Measurements from ENCODE around the gene ABCC8. TPM values are rescaled to one million over a fixed set of nuclear protein-coding genes. Genes with fewer than 3 reads are reported as not detected.

Gene ABCC8
- polyA plus RNA-seq, 1 of the 3 experiments (the other 2 are of a cell fraction) = 1.1 TPM

DNA sequence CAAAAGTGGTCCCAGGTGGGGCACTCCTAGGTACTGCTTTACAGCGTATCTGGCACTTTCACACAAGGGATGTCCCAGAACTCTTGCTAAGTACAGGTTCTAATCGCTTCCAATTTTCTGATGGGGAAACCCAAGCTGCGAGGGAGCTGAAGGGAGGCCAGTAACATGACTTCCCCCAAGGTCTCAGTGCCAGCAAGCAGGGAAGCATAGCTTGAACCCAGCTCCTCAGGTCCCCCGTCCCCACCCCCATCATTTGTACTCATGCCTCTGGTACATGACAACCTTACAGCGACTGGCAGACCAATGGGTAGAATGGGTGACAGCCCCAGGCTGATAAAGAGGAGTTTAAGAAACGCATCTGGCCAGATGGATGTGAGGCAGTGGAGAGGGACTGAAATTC is 716 bp upstream of the ABCC8 start:
- no peak for DNase-seq
- H4K20me1 ChIP-seq (ENCODE audit: insufficient read depth) = no peaks in the 10 kb centered on the region
- H3K9me2 ChIP-seq = no peaks in the 10 kb centered on the region
- H2AFZ ChIP-seq (ENCODE audit: low read depth) = no peak overlapping the region
- no peaks in the 10 kb centered on the region for H3K9me3 ChIP-seq
- H3K4me1 ChIP-seq (ENCODE audit: control insufficient read depth in 1 of 2, insufficient read depth in 2 of 2, low read depth in 1 of 2, low read length in 1 of 2) = peaks cover 0 to 23% of the 10 kb centered on the region in 2 experiments; a peak in 1 of 4 replicates
- WGBS (ENCODE audit: low lambda C conversion rate) = 72% methylated on average over 5 of the region's 6 CpGs
- no peaks in the 10 kb centered on the region for H3K79me2 ChIP-seq (ENCODE audit: insufficient read depth)
- no peak overlapping the region for H3K4me3 ChIP-seq (ENCODE audit: low read depth in 2 of 2, low read length in 1 of 2)
- TF ChIP-seq, protein P1, sequence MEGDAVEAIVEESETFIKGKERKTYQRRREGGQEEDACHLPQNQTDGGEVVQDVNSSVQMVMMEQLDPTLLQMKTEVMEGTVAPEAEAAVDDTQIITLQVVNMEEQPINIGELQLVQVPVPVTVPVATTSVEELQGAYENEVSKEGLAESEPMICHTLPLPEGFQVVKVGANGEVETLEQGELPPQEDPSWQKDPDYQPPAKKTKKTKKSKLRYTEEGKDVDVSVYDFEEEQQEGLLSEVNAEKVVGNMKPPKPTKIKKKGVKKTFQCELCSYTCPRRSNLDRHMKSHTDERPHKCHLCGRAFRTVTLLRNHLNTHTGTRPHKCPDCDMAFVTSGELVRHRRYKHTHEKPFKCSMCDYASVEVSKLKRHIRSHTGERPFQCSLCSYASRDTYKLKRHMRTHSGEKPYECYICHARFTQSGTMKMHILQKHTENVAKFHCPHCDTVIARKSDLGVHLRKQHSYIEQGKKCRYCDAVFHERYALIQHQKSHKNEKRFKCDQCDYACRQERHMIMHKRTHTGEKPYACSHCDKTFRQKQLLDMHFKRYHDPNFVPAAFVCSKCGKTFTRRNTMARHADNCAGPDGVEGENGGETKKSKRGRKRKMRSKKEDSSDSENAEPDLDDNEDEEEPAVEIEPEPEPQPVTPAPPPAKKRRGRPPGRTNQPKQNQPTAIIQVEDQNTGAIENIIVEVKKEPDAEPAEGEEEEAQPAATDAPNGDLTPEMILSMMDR (IDR thresholded peaks at IDR 0.05) = no peak
- TF ChIP-seq RCOR1 (IDR thresholded peaks at IDR 0.05; ENCODE audit: low read length) (no peak), GABPA (IDR thresholded peaks at IDR 0.05; ENCODE audit: low read depth) (no peak), EZH2phosphoT487 (IDR thresholded peaks at IDR 0.05; ENCODE audit: borderline replicate concordance, low read depth) (no peak), RAD21 (IDR thresholded peaks at IDR 0.05; ENCODE audit: low read length) (no peak), RXRA (IDR thresholded peaks at IDR 0.05; ENCODE audit: borderline replicate concordance, low read depth) (no peak), POLR2AphosphoS5 (IDR thresholded peaks at IDR 0.05; ENCODE audit: low read depth, low read length) (no peak), GATA2 (CRISPR knock-in tag; IDR thresholded peaks at IDR 0.05) (no peak), FOXJ3 (CRISPR knock-in tag; IDR thresholded peaks at IDR 0.05) (no peak), NRF1 (IDR thresholded peaks at IDR 0.05; ENCODE audit: low read depth, low read length) (no peak), ELF1 (IDR thresholded peaks at IDR 0.05) (no peak), SIN3A (IDR thresholded peaks at IDR 0.05; ENCODE audit: borderline replicate concordance, low read depth, low read length) (no peak), TEAD4 (IDR thresholded peaks at IDR 0.05; ENCODE audit: borderline replicate concordance, insufficient read depth) (no peak)
- TF ChIP-seq, protein P2, sequence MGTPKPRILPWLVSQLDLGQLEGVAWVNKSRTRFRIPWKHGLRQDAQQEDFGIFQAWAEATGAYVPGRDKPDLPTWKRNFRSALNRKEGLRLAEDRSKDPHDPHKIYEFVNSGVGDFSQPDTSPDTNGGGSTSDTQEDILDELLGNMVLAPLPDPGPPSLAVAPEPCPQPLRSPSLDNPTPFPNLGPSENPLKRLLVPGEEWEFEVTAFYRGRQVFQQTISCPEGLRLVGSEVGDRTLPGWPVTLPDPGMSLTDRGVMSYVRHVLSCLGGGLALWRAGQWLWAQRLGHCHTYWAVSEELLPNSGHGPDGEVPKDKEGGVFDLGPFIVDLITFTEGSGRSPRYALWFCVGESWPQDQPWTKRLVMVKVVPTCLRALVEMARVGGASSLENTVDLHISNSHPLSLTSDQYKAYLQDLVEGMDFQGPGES (IDR thresholded peaks at IDR 0.05; ENCODE audit: low read depth, low read length) = no peak
- TF ChIP-seq, protein P3, sequence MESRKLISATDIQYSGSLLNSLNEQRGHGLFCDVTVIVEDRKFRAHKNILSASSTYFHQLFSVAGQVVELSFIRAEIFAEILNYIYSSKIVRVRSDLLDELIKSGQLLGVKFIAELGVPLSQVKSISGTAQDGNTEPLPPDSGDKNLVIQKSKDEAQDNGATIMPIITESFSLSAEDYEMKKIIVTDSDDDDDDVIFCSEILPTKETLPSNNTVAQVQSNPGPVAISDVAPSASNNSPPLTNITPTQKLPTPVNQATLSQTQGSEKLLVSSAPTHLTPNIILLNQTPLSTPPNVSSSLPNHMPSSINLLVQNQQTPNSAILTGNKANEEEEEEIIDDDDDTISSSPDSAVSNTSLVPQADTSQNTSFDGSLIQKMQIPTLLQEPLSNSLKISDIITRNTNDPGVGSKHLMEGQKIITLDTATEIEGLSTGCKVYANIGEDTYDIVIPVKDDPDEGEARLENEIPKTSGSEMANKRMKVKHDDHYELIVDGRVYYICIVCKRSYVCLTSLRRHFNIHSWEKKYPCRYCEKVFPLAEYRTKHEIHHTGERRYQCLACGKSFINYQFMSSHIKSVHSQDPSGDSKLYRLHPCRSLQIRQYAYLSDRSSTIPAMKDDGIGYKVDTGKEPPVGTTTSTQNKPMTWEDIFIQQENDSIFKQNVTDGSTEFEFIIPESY (IDR thresholded peaks at IDR 0.05; ENCODE audit: borderline replicate concordance, low read depth) = no peak
- TF ChIP-seq, protein P4, sequence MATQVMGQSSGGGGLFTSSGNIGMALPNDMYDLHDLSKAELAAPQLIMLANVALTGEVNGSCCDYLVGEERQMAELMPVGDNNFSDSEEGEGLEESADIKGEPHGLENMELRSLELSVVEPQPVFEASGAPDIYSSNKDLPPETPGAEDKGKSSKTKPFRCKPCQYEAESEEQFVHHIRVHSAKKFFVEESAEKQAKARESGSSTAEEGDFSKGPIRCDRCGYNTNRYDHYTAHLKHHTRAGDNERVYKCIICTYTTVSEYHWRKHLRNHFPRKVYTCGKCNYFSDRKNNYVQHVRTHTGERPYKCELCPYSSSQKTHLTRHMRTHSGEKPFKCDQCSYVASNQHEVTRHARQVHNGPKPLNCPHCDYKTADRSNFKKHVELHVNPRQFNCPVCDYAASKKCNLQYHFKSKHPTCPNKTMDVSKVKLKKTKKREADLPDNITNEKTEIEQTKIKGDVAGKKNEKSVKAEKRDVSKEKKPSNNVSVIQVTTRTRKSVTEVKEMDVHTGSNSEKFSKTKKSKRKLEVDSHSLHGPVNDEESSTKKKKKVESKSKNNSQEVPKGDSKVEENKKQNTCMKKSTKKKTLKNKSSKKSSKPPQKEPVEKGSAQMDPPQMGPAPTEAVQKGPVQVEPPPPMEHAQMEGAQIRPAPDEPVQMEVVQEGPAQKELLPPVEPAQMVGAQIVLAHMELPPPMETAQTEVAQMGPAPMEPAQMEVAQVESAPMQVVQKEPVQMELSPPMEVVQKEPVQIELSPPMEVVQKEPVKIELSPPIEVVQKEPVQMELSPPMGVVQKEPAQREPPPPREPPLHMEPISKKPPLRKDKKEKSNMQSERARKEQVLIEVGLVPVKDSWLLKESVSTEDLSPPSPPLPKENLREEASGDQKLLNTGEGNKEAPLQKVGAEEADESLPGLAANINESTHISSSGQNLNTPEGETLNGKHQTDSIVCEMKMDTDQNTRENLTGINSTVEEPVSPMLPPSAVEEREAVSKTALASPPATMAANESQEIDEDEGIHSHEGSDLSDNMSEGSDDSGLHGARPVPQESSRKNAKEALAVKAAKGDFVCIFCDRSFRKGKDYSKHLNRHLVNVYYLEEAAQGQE (IDR thresholded peaks at IDR 0.05; ENCODE audit: low read depth, low read length) = no peak
- TF ChIP-seq, protein P5, sequence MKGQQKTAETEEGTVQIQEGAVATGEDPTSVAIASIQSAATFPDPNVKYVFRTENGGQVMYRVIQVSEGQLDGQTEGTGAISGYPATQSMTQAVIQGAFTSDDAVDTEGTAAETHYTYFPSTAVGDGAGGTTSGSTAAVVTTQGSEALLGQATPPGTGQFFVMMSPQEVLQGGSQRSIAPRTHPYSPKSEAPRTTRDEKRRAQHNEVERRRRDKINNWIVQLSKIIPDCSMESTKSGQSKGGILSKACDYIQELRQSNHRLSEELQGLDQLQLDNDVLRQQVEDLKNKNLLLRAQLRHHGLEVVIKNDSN (IDR thresholded peaks at IDR 0.05; ENCODE audit: borderline replicate concordance, low read depth) = no peak
- TF ChIP-seq, protein P6, sequence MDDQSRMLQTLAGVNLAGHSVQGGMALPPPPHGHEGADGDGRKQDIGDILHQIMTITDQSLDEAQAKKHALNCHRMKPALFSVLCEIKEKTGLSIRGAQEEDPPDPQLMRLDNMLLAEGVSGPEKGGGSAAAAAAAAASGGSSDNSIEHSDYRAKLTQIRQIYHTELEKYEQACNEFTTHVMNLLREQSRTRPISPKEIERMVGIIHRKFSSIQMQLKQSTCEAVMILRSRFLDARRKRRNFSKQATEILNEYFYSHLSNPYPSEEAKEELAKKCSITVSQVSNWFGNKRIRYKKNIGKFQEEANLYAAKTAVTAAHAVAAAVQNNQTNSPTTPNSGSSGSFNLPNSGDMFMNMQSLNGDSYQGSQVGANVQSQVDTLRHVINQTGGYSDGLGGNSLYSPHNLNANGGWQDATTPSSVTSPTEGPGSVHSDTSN (IDR thresholded peaks at IDR 0.05) = no peak
- no peaks in the 10 kb centered on the region for H3F3A ChIP-seq (replicated peaks; ENCODE audit: insufficient read depth)
- H3K36me3 ChIP-seq (replicated peaks in 1 of 2; ENCODE audit: control insufficient read depth in 1 of 2, insufficient read depth in 2 of 2, low read length in 1 of 2) = no peaks in the 10 kb centered on the region
- no peak overlapping the region for H3K4me2 ChIP-seq
- H3K9ac ChIP-seq = no peak overlapping the region
- no peak overlapping the region for H3K27ac ChIP-seq (ENCODE audit: low read depth in 2 of 2, low read length in 1 of 2)
- POLR2A ChIA-PET = interaction anchor here (0.6 to 1.1 kb wide), 2 partner anchors 42 to 123 kb away, joined by 3 read pairs; no protein-coding TSS in a partner anchor
- CTCF ChIA-PET = interaction anchor here (1.0 to 3.3 kb wide), 2 partner anchors 89 to 94 kb away, joined by 5 to 13 read pairs; partner anchors contain the start of gene KCNJ11
- H3K27me3 ChIP-seq (ENCODE audit: insufficient read depth) = peaks cover 30% of the 10 kb centered on the region

Data from SK-N-SH (cell line).